B cell (primary cell): ENCODE measurements around the gene GLRA1. TPM values are rescaled to one million over a fixed set of nuclear protein-coding genes. Genes with fewer than 3 reads are reported as not detected.

ENCODE experiments used
- ATAC-seq: fragments of 200-7000 bp; cut with Tn5 transposase; one replicate; pipeline ENCODE4 v1.10.0; 2021; ENCODE audit warnings: low read depth, mild to moderate bottlenecking, moderate number of reproducible peaks, moderate library complexity
- CTCF ChIA-PET: fragments of 350-600 bp; sonication (Branson Sonifier 250); formaldehyde crosslinking; loops from one replicate; lab custom pipeline; 2021; ENCODE audit warnings: antibody characterized with exemption, inconsistent platforms; lab: Charles Lee
- POLR2A ChIA-PET: fragments of 350-600 bp; sonication (Branson Sonifier 250); formaldehyde crosslinking; loops from one replicate; lab custom pipeline; 2021; ENCODE audit warnings: antibody characterized with exemption; lab: Charles Lee
- DNase-seq: peaks from one replicate; pipeline ENCODE4 v3.0.0; 2013
- H2AFZ ChIP-seq: 2 replicates; pipeline ENCODE4 v1.6.1; 2012; ENCODE audit warnings: mild to moderate bottlenecking, low read depth, low read length; ENCODE audit not compliant: insufficient read depth, poor library complexity, severe bottlenecking
- H3K27ac ChIP-seq, 2 donors: 1 replicate in 1 of 2; 2 replicates in 1 of 2; pipeline ENCODE4 v1.5.1; 2012 to 2013; ENCODE audit warnings: low read length in 2 of 2, mild to moderate bottlenecking in 2 of 2, moderate library complexity in 1 of 2
- H3K27me3 ChIP-seq, 4 experiments: fragments of 200-600 bp in 1 of 4; sonication (generic) in 1 of 4; replicated peaks in 1 of 4; 1 replicate in 2 of 4; 2 replicates in 2 of 4; pipeline versions ENCODE4 v1.6.1 to v1.7.0; 2013 to 2016; ENCODE audit warnings: low read length in 3 of 4, mild to moderate bottlenecking in 2 of 4, mixed read lengths in 1 of 4, moderate library complexity in 1 of 4; ENCODE audit not compliant: insufficient read depth in 4 of 4, control insufficient read depth in 3 of 4; ENCODE audit errors: control extremely low read depth in 1 of 4
- H3K36me3 ChIP-seq, 2 experiments: replicated peaks in 1 of 2; 1 replicate in 1 of 2; 2 replicates in 1 of 2; pipeline versions ENCODE4 v1.6.1 to v1.7.1; 2013; ENCODE audit warnings: low read length in 1 of 2; ENCODE audit not compliant: insufficient read depth in 2 of 2, control insufficient read depth in 1 of 2; ENCODE audit errors: control extremely low read depth in 1 of 2, extremely low read depth in 1 of 2
- H3K4me1 ChIP-seq, 2 donors: fragments of 200-600 bp in 1 of 2; sonication (generic) in 1 of 2; 1 replicate in 1 of 2; 2 replicates in 1 of 2; pipeline versions ENCODE4 v1.5.1 to v1.6.1; 2013 to 2017; ENCODE audit warnings: low read length in 2 of 2; ENCODE audit not compliant: control insufficient read depth in 2 of 2, insufficient read depth in 2 of 2
- H3K4me2 ChIP-seq: replicated peaks from 2 replicates; pipeline ENCODE3; 2012; ENCODE audit warnings: mild to moderate bottlenecking, low read depth, low read length; ENCODE audit not compliant: poor library complexity, severe bottlenecking
- H3K4me3 ChIP-seq, 5 experiments: fragments of 200-600 bp in 1 of 5; sonication (generic) in 1 of 5; 1 replicate in 3 of 5; 2 replicates in 2 of 5; pipeline versions ENCODE4 v1.5.1 to v1.7.0; 2011 to 2016; ENCODE audit warnings: low read length in 4 of 5, mild to moderate bottlenecking in 4 of 5, low read depth in 2 of 5, control low read depth in 1 of 5, moderate library complexity in 1 of 5; ENCODE audit not compliant: insufficient read depth in 1 of 5; ENCODE audit errors: control extremely low read depth in 1 of 5, extremely low read depth in 1 of 5
- H3K79me2 ChIP-seq: fragments of 200-600 bp; sonication (generic); one replicate; pipeline ENCODE4 v1.6.0; 2016; ENCODE audit warnings: low read length; ENCODE audit not compliant: control insufficient read depth, insufficient read depth
- H3K9ac ChIP-seq: fragments of 200-600 bp; sonication (generic); 2 replicates; pipeline ENCODE4 v1.6.1; 2017; ENCODE audit warnings: mild to moderate bottlenecking, low read length, moderate library complexity
- H3K9me3 ChIP-seq, 3 donors: one replicate each; pipeline versions ENCODE4 v1.6.1 to v1.7.1; 2013; ENCODE audit warnings: low read length in 2 of 3; ENCODE audit not compliant: control insufficient read depth in 2 of 3, insufficient read depth in 1 of 3; ENCODE audit errors: control extremely low read depth in 1 of 3
- H4K20me1 ChIP-seq: 2 replicates; pipeline ENCODE4 v1.6.0; 2012; ENCODE audit warnings: mild to moderate bottlenecking, low read length; ENCODE audit not compliant: insufficient read depth, control insufficient read depth, poor library complexity, severe bottlenecking
- H3K27ac Mint-ChIP-seq: one replicate; pipeline ENCODE4 v1.8.0; 2021; ENCODE audit warnings: mixed read lengths
- H3K27me3 Mint-ChIP-seq: one replicate; pipeline ENCODE4 v1.8.0; 2021; ENCODE audit warnings: mixed read lengths
- H3K4me1 Mint-ChIP-seq: one replicate; pipeline ENCODE4 v1.8.0; 2021; ENCODE audit warnings: mixed read lengths
- H3K4me3 Mint-ChIP-seq: one replicate; pipeline ENCODE4 v1.8.0; 2021; ENCODE audit warnings: mixed read lengths
- H3K9me3 Mint-ChIP-seq: one replicate; pipeline ENCODE4 v1.8.0; 2022; ENCODE audit warnings: mixed read lengths; ENCODE audit not compliant: insufficient read depth
- EZH2 ChIP-seq: IDR thresholded peaks from 2 replicates; pipeline ENCODE4 v1.6.1; 2012; ENCODE audit warnings: borderline replicate concordance, low read depth, mild to moderate bottlenecking, moderate library complexity, low read length; ENCODE audit not compliant: insufficient read depth, poor library complexity, severe bottlenecking
- WGBS: methylation state at CpG from one replicate; pipeline ENCODE4 v1.1.5; 2013; ENCODE audit warnings: missing lambda C conversion rate; ENCODE audit not compliant: insufficient coverage; 5-methylcytosine and 5-hydroxymethylcytosine counted together
- intact Hi-C: fragments of 100-400 bp; cut with micrococcal nuclease; formaldehyde crosslinking; loops from one replicate; pipeline ENCODE4 v1.10.0; 2022
- polyA plus RNA-seq: library from polyadenylated mRNA; depleted of rRNA; stranded (reverse); fragments of >200 nt; gene quantifications from 2 replicates; pipeline ENCODE4 v1.2.3, GENCODE V29; 2012
- total RNA-seq, 2 donors: library from RNA; stranded (reverse); fragments of 120-200 nt in 1 of 2; gene quantifications; 1 replicate in 1 of 2; 2 replicates in 1 of 2; pipeline versions ENCODE4 v1.2.3 to v1.2.4, GENCODE V29; 2013 to 2022
- TF ChIP-seq, protein P1 (sequence below): fragments of 200-600 bp; IDR thresholded peaks from one replicate; pipeline ENCODE4 v1.8.0; 2022; ENCODE audit warnings: antibody characterized with exemption, mild to moderate bottlenecking

Gene GLRA1
- total and polyA plus RNA-seq, 2 donors (not counting 1 experiment from before 2014, with no cell fraction given), result not detected

DNA sequence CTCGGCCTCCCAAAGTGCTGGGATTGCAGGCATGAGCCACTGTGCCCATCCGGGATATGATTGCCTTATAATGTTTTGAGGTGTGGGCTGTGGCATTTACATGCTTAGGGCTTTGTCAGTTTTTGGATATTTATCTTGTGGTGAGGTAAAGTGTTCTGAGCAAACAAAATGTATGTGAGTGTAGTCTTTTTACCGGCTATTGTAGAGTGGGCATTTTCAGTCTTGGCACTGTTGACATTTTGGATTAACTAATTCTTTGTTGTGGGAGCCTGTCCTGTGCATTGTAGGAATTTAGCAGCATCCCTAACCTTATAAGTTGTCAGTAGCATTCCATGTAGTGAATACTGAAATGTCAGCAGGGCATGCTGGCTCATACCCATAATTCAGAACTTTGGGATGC, 131.3 kb downstream of the GLRA1 start:
- no peaks in the 10 kb centered on the region for H3K4me1 ChIP-seq
- peaks cover 53% of the 10 kb centered on the region for H3K79me2 ChIP-seq
- CTCF ChIA-PET, result interaction anchor here (1.0 kb wide), 1 partner anchor 49 kb away, joined by 3 read pairs; no protein-coding TSS in a partner anchor
- H3K4me3 ChIP-seq, result no peak overlapping the region
- no peak overlapping the region for H3K9ac ChIP-seq
- TF ChIP-seq EZH2, result no peak
- TF ChIP-seq, protein P1, sequence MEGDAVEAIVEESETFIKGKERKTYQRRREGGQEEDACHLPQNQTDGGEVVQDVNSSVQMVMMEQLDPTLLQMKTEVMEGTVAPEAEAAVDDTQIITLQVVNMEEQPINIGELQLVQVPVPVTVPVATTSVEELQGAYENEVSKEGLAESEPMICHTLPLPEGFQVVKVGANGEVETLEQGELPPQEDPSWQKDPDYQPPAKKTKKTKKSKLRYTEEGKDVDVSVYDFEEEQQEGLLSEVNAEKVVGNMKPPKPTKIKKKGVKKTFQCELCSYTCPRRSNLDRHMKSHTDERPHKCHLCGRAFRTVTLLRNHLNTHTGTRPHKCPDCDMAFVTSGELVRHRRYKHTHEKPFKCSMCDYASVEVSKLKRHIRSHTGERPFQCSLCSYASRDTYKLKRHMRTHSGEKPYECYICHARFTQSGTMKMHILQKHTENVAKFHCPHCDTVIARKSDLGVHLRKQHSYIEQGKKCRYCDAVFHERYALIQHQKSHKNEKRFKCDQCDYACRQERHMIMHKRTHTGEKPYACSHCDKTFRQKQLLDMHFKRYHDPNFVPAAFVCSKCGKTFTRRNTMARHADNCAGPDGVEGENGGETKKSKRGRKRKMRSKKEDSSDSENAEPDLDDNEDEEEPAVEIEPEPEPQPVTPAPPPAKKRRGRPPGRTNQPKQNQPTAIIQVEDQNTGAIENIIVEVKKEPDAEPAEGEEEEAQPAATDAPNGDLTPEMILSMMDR, result no peak
- intact Hi-C loops, result no loop called here
- DNase-seq, result no peak
- POLR2A ChIA-PET, result no interaction called here
- H2AFZ ChIP-seq, result no peak overlapping the region
- no peak overlapping the region for H3K4me3 Mint-ChIP-seq
- H3K9me3 ChIP-seq, result no peaks in the 10 kb centered on the region
- no peak overlapping the region for H3K27ac Mint-ChIP-seq
- H3K27me3 ChIP-seq, result no peaks in the 10 kb centered on the region
- no peak overlapping the region for H3K27ac ChIP-seq
- no peaks in the 10 kb centered on the region for H3K9me3 Mint-ChIP-seq
- no peak overlapping the region for H3K4me2 ChIP-seq
- WGBS, result 98% methylated on average over 3 of the region's 3 CpGs
- no peaks in the 10 kb centered on the region for H3K4me1 Mint-ChIP-seq
- peaks cover 3 to 88% of the 10 kb centered on the region in 2 experiments for H3K36me3 ChIP-seq
- no peaks in the 10 kb centered on the region for H3K27me3 Mint-ChIP-seq
- H4K20me1 ChIP-seq, result peaks cover 43% of the 10 kb centered on the region
- ATAC-seq, result no peak

DNA sequence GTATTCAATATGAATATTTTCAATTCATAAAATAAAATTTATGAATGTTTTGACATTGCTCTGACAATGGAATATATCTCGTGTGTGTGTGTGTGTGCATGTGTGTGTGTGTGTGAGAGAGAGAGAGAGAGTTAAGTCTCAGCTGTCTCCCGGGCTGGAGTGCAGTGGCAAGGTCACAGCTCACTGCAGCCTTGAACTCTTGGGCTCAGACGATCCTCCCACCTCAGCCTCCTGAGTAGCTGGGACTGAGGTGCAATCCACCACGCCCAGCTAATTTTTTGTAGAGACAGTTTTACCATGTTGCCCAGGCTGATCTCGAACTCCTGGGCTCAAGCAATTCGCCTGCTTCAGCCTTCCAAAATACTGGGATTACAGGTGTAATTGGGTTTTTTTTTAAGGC, 136.8 kb downstream of the GLRA1 start:
- Histone ChIP-seq H3K4me3 (no peak overlapping the region), H3K79me2 (peaks cover 78% of the 10 kb centered on the region), H4K20me1 (peaks cover 61% of the 10 kb centered on the region), H3K36me3 (peaks cover 3 to 43% of the 10 kb centered on the region in 2 experiments), H2AFZ (no peak overlapping the region), H3K4me1 (peaks cover 12% of the 10 kb centered on the region in 2 donors), H3K27ac (no peak overlapping the region), H3K4me2 (no peak overlapping the region), H3K9me3 (no peaks in the 10 kb centered on the region), H3K9ac (no peak overlapping the region), H3K27me3 (no peaks in the 10 kb centered on the region)
- WGBS, result 100% methylated on average over 1 of the region's 6 CpGs
- H3K4me1 Mint-ChIP-seq, result peaks cover 24% of the 10 kb centered on the region
- no peak overlapping the region for H3K4me3 Mint-ChIP-seq
- DNase-seq, result no peak
- CTCF ChIA-PET, result no interaction called here
- no peak overlapping the region for H3K27ac Mint-ChIP-seq
- no peaks in the 10 kb centered on the region for H3K27me3 Mint-ChIP-seq
- ATAC-seq, result no peak
- H3K9me3 Mint-ChIP-seq, result no peaks in the 10 kb centered on the region
- POLR2A ChIA-PET, result interaction anchor here (0.7 kb wide), 1 partner anchor 16 kb away, joined by 3 read pairs; the partner anchor contains the start of gene G3BP1
- TF ChIP-seq, protein P1, result no peak
- TF ChIP-seq EZH2, result no peak
- intact Hi-C loops, result no loop called here
